GM12801 (cell line): ENCODE data around the gene APOC3.

Source experiments
- CTCF ChIP-seq: IDR thresholded peaks from one replicate; pipeline ENCODE4 v1.5.1; 2011; ENCODE audit warnings: control low read depth; ENCODE audit not compliant: insufficient read length; ENCODE audit errors: extremely low read depth

Gene APOC3

GRCh38 chr11:116793772-116794097 lies 36.0 kb upstream of the APOC3 start:
- TF ChIP-seq CTCF: no peak

- no peak for TF ChIP-seq CTCF
Measured at GRCh38 chr11:116794851-116795250, 34.9 kb upstream of the APOC3 start.

GRCh38 chr11:116796548-116796947 lies 33.2 kb upstream of the APOC3 start:
- no peak for TF ChIP-seq CTCF

- TF ChIP-seq CTCF: no peak
Measured at GRCh38 chr11:116797816-116798215, 31.9 kb upstream of the APOC3 start.

GRCh38 chr11:116798368-116798767 lies 31.3 kb upstream of the APOC3 start:
- no peak for TF ChIP-seq CTCF

- no peak for TF ChIP-seq CTCF
Measured at GRCh38 chr11:116800610-116801009, 29.1 kb upstream of the APOC3 start.

- TF ChIP-seq CTCF: no peak
Measured at GRCh38 chr11:116804001-116804400, 25.7 kb upstream of the APOC3 start.
